GM12801 (cell line): Measurements from ENCODE around the gene MAFF.

Experiments
- CTCF ChIP-seq: IDR thresholded peaks from one replicate; pipeline ENCODE4 v1.5.1; 2011; ENCODE audit warnings: control low read depth; ENCODE audit not compliant: insufficient read length; ENCODE audit errors: extremely low read depth

Gene MAFF

GRCh38 chr22:38219632-38220031, 17.8 kb downstream of the MAFF start:
- TF ChIP-seq CTCF: no peak

- no peak for TF ChIP-seq CTCF
Measured at GRCh38 chr22:38220163-38220562, 18.4 kb downstream of the MAFF start.

GRCh38 chr22:38220653-38221386, 19.0 kb downstream of the MAFF start:
- TF ChIP-seq CTCF: no peak

GRCh38 chr22:38221407-38221806, 19.6 kb downstream of the MAFF start:
- TF ChIP-seq CTCF: no peak

GRCh38 chr22:38221908-38222796, 20.4 kb downstream of the MAFF start:
- no peak for TF ChIP-seq CTCF

- TF ChIP-seq CTCF: no peak
Measured at GRCh38 chr22:38222797-38223119, 21.0 kb downstream of the MAFF start.

GRCh38 chr22:38223289-38223960, 21.6 kb downstream of the MAFF start:
- TF ChIP-seq CTCF: no peak
